ENCODE data around the gene VWA8. TPM values are rescaled to one million over a fixed set of nuclear protein-coding genes. Genes with fewer than 3 reads are reported as not detected.

The VWA8 gene
- total RNA-seq, 4 donors from 2014 or later: 27.1 to 39.7 (median 30.4) TPM

DNA sequence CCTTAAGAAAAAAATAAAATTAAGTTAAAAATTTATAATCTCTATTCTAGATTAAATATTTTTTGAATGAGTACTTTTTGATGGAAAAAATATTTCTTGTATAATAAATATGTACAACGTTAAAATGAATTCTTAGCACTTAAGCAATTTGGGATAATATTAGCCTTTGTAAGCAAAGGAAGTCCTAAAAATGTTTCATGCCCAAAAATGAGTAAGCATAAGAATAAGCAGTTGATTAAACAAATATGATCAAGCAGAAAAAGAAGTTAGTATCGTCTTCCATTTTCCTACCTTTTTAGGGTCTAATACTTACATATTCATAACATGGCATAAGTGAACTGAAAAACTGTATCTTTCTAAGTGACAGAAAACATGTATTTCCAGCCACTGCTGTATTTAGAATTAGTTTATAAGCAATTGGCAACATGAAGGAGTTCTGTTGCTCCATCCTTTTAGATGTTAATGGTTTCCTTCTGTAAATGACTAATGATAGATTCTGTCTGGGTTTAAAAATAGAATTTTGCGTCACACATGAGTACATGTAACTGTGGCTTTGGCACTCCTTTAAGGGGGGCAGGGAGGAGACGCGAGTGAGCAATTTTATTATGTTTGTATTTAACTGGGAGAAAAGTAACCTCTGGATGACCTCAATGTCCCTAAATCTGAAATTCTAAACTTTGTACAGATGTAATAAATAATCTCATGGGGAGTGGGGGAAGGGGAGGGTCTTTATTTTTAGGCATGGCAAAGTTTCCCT, 266.2 kb downstream of the VWA8 start:
- WGBS, 2 donors: 28% methylated on average over 5 of the region's 5 CpGs
- peak; percentile 55 to 73 for DNase-seq
- Histone ChIP-seq H3K36me3 (no peaks in the 10 kb centered on the region), H3K27me3 (no peaks in the 10 kb centered on the region), H3K4me3 (replicated peaks in 1 of 3) (no peak overlapping the region), H3K9me3 (no peaks in the 10 kb centered on the region), H3K4me1 (peaks cover 6 to 29% of the 10 kb centered on the region in 2 donors), H3K27ac (peak overlapping the region in 2 of 3 donors; percentile 14 to 60)
- TF ChIP-seq, protein P1, sequence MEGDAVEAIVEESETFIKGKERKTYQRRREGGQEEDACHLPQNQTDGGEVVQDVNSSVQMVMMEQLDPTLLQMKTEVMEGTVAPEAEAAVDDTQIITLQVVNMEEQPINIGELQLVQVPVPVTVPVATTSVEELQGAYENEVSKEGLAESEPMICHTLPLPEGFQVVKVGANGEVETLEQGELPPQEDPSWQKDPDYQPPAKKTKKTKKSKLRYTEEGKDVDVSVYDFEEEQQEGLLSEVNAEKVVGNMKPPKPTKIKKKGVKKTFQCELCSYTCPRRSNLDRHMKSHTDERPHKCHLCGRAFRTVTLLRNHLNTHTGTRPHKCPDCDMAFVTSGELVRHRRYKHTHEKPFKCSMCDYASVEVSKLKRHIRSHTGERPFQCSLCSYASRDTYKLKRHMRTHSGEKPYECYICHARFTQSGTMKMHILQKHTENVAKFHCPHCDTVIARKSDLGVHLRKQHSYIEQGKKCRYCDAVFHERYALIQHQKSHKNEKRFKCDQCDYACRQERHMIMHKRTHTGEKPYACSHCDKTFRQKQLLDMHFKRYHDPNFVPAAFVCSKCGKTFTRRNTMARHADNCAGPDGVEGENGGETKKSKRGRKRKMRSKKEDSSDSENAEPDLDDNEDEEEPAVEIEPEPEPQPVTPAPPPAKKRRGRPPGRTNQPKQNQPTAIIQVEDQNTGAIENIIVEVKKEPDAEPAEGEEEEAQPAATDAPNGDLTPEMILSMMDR (IDR thresholded peaks at IDR 0.05): no peak
- TF ChIP-seq POLR2A (IDR thresholded peaks at IDR 0.05): no peak
- intact Hi-C loops (cut with DNase I): no loop called here

DNA sequence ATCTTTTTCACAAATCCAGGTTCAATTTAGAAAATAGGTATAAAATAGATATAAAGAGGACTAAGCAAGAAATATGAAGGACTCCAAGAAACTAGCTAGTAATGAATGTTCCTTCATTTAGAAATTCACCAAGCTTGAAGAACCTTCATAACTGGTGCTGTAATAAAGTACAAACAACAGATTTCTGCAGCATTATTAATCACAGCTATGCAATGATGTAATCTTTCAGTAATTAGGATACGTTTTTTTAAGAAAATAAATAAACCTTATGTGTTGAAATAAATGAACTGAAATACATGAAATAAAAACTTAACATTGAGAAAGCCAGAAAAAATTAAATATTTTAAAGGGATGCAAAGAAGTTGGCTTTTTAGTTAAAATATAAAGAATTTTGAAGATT, 267.5 kb downstream of the VWA8 start:
- TF ChIP-seq POLR2A (IDR thresholded peaks at IDR 0.05): no peak
- Histone ChIP-seq H3K27me3 (no peaks in the 10 kb centered on the region), H3K36me3 (no peaks in the 10 kb centered on the region), H3K9me3 (no peaks in the 10 kb centered on the region), H3K4me3 (replicated peaks in 1 of 3) (no peak overlapping the region), H3K4me1 (peaks cover 6 to 19% of the 10 kb centered on the region in 2 donors), H3K27ac (no peak overlapping the region)
- WGBS, 2 donors: 71 to 88% methylated on average over 1 of the region's 1 CpG
- DNase-seq: no peak
- intact Hi-C loops (cut with DNase I): no loop called here

DNA sequence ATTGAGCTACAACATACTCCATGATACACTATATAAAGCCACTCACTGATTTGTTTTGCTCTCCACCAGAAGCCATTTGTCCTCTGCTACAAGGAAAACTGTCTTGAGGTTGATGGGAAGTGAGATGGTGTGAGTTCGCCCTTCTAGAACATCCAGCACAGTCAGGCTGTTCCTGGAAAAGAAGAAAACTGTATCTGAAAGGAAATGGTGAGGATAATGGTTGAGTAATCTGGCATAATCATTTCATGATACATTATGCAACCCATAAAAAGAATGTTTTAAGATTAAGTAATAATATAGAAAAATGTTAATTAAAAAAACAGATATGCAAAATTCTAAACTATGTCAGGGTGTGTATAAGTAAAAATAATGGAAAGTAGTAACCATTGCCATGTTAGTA, 269.6 kb downstream of the VWA8 start:
- Histone ChIP-seq H3K27me3 (no peaks in the 10 kb centered on the region), H3K9me3 (no peaks in the 10 kb centered on the region), H3K4me1 (peaks cover 6 to 16% of the 10 kb centered on the region in 2 donors), H3K4me3 (replicated peaks in 1 of 3) (no peak overlapping the region), H3K36me3 (no peaks in the 10 kb centered on the region), H3K27ac (no peak overlapping the region)
- WGBS, 2 donors: 91 to 98% methylated on average over 1 of the region's 1 CpG
- intact Hi-C loops (cut with DNase I): no loop called here
- TF ChIP-seq, protein P1 (IDR thresholded peaks at IDR 0.05): no peak
- TF ChIP-seq POLR2A (IDR thresholded peaks at IDR 0.05): no peak
- DNase-seq: no peak

DNA sequence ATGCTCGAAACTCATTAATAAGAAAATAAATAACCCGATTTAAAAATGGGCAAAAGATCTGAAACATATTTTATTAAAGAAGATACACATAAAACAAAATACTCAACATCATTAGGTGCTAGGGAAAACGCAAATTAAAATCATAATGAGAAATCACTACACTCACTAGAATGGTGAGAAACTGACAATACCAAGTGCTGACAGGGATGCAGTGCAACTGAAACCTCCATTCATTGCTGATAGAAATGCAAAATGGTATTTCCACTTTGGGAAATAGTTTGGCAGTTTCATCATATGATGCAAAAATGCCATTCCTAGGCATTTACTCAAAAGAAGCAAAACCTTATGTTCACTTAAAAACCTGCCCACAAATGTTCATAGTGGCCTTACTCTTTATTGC, 278.1 kb downstream of the VWA8 start:
- Histone ChIP-seq H3K9me3 (no peaks in the 10 kb centered on the region), H3K27me3 (no peaks in the 10 kb centered on the region), H3K4me1 (no peaks in the 10 kb centered on the region), H3K27ac (no peak overlapping the region), H3K36me3 (peaks cover 3 to 8% of the 10 kb centered on the region in 2 donors), H3K4me3 (replicated peaks in 1 of 3) (no peak overlapping the region)
- intact Hi-C loops (cut with DNase I): no loop called here
- TF ChIP-seq, protein P1 (IDR thresholded peaks at IDR 0.05): no peak
- TF ChIP-seq POLR2A (IDR thresholded peaks at IDR 0.05): no peak
- no peak for DNase-seq
- 95 to 96% methylated on average over 3 of the region's 3 CpGs for WGBS, 2 donors

DNA sequence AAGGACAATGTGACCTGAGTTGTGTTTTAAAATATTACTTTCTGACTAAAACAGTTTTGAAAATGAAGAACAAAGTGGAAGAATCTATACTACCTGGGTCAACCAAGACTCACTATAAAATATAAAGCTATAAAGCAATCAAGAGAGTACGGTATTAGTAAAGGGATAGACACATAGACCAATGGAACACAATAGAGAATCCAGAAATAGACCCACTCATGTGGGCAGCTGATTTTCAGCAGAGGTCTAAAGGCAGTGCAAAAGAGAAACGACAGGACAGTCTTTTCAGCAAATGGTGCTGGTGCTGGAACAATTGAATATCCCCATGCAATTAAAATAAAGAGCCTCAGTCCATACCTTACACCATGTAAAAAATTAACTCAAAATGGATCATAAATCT, 278.9 kb downstream of the VWA8 start:
- no peak for TF ChIP-seq POLR2A (IDR thresholded peaks at IDR 0.05)
- intact Hi-C loops (cut with DNase I): no loop called here

DNA sequence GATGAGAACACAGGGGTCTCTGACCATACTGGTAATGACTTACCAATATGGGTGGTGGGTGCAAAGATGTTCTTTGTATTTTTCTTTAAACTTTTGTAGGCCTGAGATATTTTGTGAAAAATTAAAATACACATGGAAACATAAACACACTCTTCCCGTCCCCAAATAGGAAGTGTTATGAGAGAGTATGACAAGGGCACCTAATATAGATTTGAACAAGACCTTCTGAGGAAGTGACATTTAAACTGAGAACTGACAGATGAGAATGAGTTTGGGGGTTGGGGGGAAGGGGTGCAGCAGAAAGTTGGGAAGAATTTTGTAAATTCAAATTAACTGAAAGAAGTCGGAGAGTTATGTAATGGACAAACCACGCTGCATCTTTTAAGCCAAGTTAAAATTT, 279.3 kb downstream of the VWA8 start:
- TF ChIP-seq, protein P1 (IDR thresholded peaks at IDR 0.05): no peak
- TF ChIP-seq POLR2A (IDR thresholded peaks at IDR 0.05): no peak
- Histone ChIP-seq H3K4me3 (replicated peaks in 1 of 3) (no peak overlapping the region), H3K36me3 (peaks cover 3 to 8% of the 10 kb centered on the region in 2 donors), H3K27ac (no peak overlapping the region), H3K9me3 (no peaks in the 10 kb centered on the region), H3K4me1 (no peaks in the 10 kb centered on the region), H3K27me3 (no peaks in the 10 kb centered on the region)
- WGBS, 2 donors: 89 to 91% methylated on average over 3 of the region's 3 CpGs
- intact Hi-C loops (cut with DNase I): no loop called here
- no peak for DNase-seq

More for the DNA sequence above, 278.9 kb downstream of the VWA8 start:
- H3K4me3 ChIP-seq (replicated peaks in 1 of 3): no peak overlapping the region
- H3K36me3 ChIP-seq: peaks cover 3 to 8% of the 10 kb centered on the region in 2 donors
- WGBS, 2 donors: 92 to 93% methylated on average over 2 of the region's 2 CpGs
- DNase-seq: no peak
- no peak overlapping the region for H3K27ac ChIP-seq
- no peaks in the 10 kb centered on the region for H3K4me1 ChIP-seq
- H3K9me3 ChIP-seq: no peaks in the 10 kb centered on the region
- no peaks in the 10 kb centered on the region for H3K27me3 ChIP-seq

Measured in thyroid gland (tissue), 4 donors.